ENCODE data around the gene CHIT1.

GRCh38 chr1:203170625-203171330, 58.7 kb downstream of the CHIT1 start:
- TF ChIP-seq, protein P1, sequence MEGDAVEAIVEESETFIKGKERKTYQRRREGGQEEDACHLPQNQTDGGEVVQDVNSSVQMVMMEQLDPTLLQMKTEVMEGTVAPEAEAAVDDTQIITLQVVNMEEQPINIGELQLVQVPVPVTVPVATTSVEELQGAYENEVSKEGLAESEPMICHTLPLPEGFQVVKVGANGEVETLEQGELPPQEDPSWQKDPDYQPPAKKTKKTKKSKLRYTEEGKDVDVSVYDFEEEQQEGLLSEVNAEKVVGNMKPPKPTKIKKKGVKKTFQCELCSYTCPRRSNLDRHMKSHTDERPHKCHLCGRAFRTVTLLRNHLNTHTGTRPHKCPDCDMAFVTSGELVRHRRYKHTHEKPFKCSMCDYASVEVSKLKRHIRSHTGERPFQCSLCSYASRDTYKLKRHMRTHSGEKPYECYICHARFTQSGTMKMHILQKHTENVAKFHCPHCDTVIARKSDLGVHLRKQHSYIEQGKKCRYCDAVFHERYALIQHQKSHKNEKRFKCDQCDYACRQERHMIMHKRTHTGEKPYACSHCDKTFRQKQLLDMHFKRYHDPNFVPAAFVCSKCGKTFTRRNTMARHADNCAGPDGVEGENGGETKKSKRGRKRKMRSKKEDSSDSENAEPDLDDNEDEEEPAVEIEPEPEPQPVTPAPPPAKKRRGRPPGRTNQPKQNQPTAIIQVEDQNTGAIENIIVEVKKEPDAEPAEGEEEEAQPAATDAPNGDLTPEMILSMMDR (conservative IDR thresholded peaks at IDR 0.05; ENCODE audit: low read depth in 2 of 2) = no peak
- TF ChIP-seq CREB1 (CRISPR knock-in tag; IDR thresholded peaks at IDR 0.05; ENCODE audit: low read depth) (no peak), EZH2 (IDR thresholded peaks at IDR 0.05; ENCODE audit: low read depth, unreplicated experiment) (no peak), POLR2AphosphoS5 (IDR thresholded peaks at IDR 0.05; ENCODE audit: low read depth) (no peak), REST (IDR thresholded peaks at IDR 0.05; ENCODE audit: unreplicated experiment) (no peak), JUNB (IDR thresholded peaks at IDR 0.05; ENCODE audit: unreplicated experiment) (no peak), STAT1 (IDR thresholded peaks at IDR 0.05; ENCODE audit: unreplicated experiment) (no peak), EZH2phosphoT487 (IDR thresholded peaks at IDR 0.05; ENCODE audit: unreplicated experiment) (no peak), ZNF114 (CRISPR knock-in tag; IDR thresholded peaks at IDR 0.05) (no peak)
